Suppressor macrophage (primary cell): ENCODE results near the gene PEX5L.
A peak's percentile ranks its signal among the peaks of the same experiment; 100 is the strongest.
"Not testable (repeated sequence)": the region's sequence is repeated elsewhere in the genome, so short reads cannot be mapped to it uniquely, and the experiment has no call there.

ENCODE experiments used
- DNase-seq, 4 experiments: peaks; one replicate each; pipeline ENCODE4 v3.0.0-alpha.2; 2020 to 2022
- total RNA-seq, 17 experiments: gene quantifications; one replicate each; lab custom pipeline; 2026; ENCODE audit warnings: mixed read lengths in 6 of 17, inconsistent platforms in 3 of 17; lab: John Stamatoyannopoulos, UW

Gene PEX5L
- total RNA-seq = 0 to 5.0 (median 0) reads per million in 17 experiments

GRCh38 chr3:180036671-180037455, at the start of gene PEX5L:
TSS of gene PEX5L (minus strand) at chr3:180036937. CDS start at chr3:180036599, 338 bp downstream.
- DNase-seq = peak; percentile 26 to 66 (median 42)

DNA sequence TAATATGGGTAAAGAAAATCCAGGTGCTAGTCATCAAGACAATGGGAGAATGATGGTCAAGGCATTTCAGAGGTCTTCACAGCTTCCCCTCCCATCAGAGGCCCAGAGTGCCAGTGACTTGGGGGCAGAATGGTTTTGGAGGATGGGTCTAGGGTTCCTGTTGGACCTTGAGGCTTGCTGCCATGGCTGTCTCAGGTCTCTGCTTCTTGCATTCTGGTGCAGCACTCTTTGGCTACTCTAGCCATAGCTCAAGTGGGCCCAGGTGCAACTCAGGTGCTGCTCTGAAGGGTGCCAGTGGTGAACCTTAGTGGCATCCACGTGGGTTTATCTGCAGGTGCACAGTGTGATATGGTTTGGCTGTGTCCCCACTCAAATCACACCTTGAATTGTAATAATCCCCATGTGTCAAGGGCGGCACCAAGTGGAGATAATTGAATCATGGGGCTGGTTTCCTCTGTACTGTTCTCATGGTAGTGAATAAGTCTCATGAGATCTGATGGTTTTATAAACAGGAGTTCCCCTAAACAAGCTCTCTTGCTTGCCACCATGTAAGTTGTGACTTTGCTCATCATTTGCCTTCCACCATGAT, 48.5 kb upstream of the PEX5L start:
- DNase-seq = peak in 1 of 4 experiments; percentile 0

DNA sequence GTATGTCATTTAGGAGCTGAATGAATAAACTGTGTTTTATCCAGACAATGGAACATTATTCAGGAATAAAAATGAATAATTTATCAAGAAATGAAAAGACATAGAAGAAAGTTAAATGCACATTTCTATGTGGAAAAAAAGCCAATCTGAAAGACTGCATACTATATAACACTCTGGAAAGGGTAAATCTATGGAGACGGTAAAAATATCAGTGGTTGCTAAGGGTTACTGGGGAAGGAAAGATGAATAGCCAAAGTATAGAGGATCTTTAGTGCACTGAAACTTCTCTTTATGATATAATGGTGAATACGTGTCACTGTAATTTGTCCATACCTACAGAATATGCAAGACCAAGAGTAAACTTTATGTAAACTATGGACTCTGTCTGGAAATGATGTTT, 46.0 kb upstream of the PEX5L start:
- no peak for DNase-seq

- DNase-seq = no peak
These were observed 41.9 kb upstream of the PEX5L start for GRCh38 chr3:180078592-180078991.

- DNase-seq = no peak
These were observed 36.8 kb upstream of the PEX5L start for GRCh38 chr3:180073561-180073960.

- no peak for DNase-seq
These were observed 36.0 kb upstream of the PEX5L start for GRCh38 chr3:180072786-180073185.

DNA sequence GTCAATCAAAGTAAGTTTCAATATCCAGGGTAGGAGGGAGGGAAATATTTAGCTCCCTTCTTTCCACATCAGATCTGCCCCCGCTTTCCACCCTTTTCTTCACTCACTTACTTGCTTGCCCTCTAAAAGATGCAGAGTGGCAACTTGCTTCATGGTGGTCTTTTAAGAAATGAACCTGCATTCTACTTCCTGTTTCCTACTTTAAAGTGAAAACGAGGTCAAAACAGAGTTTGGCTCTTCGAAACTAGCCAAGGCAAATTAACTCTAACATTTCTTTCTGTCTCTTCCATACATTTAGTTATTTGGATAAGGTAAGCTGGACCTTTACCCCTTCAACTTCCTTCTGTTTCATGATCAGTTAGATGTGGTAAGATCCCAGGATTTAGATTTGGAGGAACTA, 34.2 kb upstream of the PEX5L start:
- no peak for DNase-seq

DNA sequence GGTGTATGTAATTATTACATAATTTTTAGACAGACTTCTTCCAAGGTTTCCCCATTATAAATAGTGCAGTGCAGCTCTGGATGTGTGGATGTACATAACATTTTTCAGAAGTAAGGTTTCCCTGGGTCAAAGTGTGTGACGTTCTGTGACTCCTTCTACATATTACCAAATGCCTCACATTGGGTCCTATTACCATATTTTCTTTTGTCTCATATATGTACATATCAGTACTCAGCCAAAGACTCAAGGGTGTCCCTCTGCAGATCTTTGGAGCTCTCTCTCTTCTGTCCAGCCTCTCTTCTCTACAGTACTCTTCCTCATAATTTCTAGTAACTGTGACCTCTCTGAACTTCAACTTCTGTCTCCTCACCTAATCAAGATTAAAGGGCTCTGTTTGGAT, 31.3 kb upstream of the PEX5L start:
- no peak for DNase-seq

DNA sequence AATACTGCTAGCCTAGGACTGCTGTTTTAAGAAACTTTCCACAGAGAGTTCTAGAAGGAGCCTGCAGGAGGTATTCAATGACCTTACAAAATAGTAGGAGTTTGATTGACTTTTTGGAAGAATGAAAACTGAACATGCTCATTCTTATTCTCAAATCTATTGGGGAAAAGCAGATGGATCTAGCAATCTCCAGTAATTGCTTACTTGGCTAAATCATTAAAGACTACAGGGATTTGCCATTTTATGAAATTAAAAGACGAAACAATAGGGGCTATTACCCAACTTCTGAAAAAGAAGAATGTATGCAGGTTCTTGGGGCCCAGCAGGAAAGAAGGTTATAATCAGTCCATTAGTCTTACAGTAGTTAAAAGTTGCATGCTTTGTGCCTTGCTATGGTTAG, 29.9 kb upstream of the PEX5L start:
- DNase-seq = no peak

- DNase-seq = no peak
These were observed 27.0 kb upstream of the PEX5L start for GRCh38 chr3:180063783-180064182.

DNA sequence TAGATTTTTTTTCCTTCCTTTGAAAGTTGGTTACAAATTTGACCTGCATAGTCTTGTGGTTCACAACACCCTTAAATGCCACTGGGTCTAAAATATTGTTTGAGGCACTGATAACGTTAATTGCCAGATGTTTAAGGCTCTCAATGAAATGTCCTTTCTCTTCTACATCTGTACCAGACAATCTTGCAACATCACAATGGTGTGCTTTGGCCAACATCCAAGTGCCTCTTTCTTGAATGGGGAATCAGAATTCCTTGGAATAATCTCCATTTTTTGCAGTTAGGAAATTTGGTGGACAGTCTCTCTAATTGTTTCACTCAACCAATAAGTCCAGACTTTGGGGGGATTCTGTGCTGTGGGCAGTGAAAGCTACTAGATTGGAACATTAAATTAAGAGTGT, 26.0 kb upstream of the PEX5L start:
- no peak for DNase-seq

DNA sequence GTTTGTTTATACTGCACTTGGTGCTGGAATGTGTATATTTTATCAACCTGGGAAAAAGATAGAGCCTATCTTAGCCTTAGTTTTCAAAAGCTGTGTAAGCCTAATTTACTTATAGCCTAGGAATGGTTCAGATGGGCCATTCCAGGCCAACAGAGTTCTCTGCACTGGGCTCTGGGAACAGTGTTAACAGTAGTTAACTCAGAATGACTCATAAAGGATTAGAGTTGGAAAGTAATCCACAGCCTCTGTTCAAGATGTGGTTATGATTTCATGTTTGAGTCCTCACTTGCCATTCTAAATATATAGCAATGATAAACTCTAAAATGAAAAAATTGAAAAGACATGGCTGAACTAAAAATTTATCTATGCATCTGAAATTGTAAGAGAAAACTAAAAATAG, 22.6 kb upstream of the PEX5L start:
- DNase-seq = no peak

DNA sequence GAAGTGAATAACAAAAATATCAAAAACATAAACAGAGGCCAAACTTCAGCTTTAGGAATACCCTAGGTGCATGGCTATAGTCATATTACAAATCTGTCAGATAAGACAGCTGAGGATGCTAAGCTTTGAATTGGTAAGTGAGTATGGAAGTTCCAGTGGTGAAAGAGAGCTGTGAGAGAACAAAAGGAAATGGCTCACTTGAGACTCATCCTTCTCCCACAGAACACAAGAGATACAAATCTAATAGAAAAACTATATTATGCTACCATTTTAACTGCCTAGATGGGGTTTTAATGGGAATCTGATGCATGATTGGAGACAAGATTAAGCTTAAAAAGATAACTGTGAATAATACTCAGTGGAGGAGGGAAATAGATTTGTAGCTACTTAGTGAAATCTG, 21.5 kb upstream of the PEX5L start:
- DNase-seq = no peak

DNA sequence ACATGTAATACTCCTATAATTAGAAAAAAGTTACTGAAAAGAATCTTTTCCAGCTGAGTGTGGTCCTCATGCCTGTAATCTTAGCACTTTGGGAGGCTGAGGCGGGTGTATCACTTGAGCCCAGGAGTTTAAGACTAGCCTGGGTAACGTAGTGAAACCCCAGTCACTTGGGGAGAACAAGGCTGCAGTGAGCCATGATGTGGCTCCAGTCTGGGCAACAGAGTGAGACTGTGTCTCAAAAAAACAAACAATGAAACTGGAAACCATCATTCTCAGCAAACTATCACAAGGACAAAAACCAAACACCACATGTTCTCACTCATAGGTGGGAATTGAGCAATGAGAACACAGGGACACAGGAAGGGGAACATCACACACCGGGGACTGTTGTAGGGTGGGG, 18.9 kb upstream of the PEX5L start:
- not testable (repeated sequence) for DNase-seq

GRCh38 chr3:180049391-180049790, 12.7 kb upstream of the PEX5L start:
- DNase-seq = no peak

GRCh38 chr3:180048840-180049239, 12.1 kb upstream of the PEX5L start:
- no peak for DNase-seq

DNA sequence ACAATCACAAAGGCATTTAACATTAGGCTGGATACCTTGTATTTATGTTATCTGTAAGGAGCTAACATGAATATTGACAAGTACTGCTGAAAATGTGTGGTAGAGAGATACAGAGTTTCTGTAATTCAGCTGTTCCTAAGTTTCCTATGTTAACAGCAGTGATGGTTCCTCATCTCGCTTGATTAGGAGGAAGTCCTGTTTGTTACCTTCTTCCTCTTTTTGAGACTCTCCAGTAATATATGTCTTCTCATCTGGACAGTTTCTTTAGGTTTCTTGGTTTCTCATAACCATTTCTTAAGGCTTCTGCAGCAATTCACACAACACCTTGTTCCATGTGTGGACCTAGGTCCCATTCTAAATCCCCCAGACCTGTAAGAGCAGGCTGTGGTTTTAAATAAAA, 11.4 kb upstream of the PEX5L start:
- DNase-seq = peak; percentile 6 to 67 (median 38)

DNA sequence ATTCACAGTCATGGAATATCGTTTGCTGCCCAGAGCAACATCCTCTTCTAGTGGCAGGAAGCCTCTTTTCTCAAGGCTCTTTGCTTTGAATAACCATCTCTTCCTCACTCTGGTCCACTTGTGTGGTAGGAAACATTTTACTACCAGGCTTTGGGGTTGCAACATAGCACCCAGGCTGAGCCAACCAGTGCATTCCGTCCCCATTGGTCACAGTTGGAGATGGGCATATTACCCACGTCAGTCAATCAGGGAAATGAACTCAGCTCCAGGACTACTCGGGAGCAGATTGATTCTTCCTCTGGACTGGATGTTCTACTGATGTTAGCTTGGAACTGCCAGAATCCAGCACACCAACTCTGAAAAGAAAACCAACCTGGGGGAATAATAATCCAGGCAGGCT, 4.2 kb upstream of the PEX5L start:
- no peak for DNase-seq

DNA sequence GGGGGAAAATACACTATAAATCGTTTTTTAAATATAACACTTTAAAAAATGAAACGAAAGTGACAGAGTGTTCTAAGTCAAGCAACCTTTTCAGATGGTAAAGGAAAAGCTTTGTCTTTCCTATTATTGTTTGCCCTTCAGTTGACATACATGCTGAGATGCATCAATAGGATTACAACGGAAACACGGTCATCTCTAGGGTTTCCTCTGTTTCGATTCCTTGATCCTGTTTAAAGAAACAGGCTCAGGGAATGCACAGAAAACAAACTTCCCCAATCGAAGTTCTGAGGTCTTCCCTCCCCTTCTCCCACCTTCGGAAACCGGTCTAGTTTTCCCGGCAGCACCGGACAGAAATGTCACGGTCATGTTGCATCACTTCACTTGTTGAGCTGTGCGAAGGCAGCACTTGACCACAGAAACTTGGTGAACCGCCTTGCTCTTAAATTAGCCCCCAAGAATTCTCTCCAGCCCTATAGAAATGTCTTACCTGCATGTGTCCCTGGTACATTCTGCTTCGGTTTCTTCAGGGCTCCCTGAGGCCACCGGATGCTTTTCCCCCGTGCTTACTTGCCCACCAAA, 556 bp downstream of the PEX5L start:
- DNase-seq = no peak

- DNase-seq = no peak
These were observed 9.7 kb downstream of the PEX5L start for GRCh38 chr3:180026997-180027396.

DNA sequence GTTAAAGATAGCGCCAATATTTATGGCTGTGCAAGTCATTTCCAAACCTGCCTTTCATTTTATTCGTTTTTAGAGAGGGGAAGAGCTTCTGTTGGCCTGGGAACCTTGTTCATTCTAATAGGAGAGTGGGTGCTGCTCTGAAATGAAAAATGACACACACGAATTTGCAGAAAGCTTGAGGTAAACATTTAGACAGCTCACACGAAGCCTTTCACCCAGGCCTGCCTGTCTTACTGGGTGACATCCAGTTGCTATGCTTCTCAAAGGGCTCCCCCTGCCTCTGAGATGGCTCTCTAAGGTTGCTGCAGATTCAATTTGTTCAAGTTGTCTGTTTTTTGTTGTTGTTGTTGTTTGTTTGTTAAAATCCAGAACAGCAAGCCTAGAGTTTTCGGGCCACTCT, 18.2 kb downstream of the PEX5L start:
- no peak for DNase-seq

DNA sequence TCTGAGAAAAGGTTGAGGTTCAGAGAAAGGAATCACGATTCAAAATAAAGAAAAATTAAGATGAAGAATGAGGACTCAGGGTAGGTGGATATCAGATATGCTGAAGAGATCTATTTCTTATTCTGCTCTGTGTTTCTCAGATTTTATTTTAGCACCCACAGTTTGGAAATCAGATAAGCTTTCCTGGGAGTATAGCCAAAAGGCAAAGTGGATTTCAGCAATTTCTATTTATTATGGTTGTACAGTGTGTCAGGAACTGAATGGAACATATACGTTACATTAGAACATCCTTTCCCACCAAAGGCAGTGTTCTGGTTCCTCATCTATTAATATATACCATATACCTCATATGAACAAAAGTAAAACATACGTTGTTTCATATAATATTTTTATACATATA, 18.9 kb downstream of the PEX5L start:
- DNase-seq = no peak

GRCh38 chr3:180011927-180012326, 24.8 kb downstream of the PEX5L start:
- no peak for DNase-seq

GRCh38 chr3:180008318-180008717, 28.4 kb downstream of the PEX5L start:
- DNase-seq = not testable (repeated sequence)
